Measurements from ENCODE around the gene C21orf91. TPM values are rescaled to one million over a fixed set of nuclear protein-coding genes. Genes with fewer than 3 reads are reported as not detected.

C21orf91 gene
- total RNA-seq, 6 experiments from 2014 or later: 7.4 to 11.1 (median 9.0) TPM

- H3K4me3 Mint-ChIP-seq: no peak overlapping the region
- H3K27me3 Mint-ChIP-seq (ENCODE audit: insufficient read depth): peaks cover 5% of the 10 kb centered on the region
- no peak overlapping the region for H3K27ac Mint-ChIP-seq
- H3K9me3 Mint-ChIP-seq: no peaks in the 10 kb centered on the region
- no peaks in the 10 kb centered on the region for H3K36me3 Mint-ChIP-seq (ENCODE audit: low read depth)
- no peak for TF ChIP-seq CTCF (IDR thresholded peaks at IDR 0.05)
- no peak for DNase-seq
- H3K4me1 Mint-ChIP-seq (ENCODE audit: low read depth): peaks cover 9% of the 10 kb centered on the region; the same call in 1 of the 2 replicates
Measured at GRCh38 chr21:17765207-17765606, 53.9 kb downstream of the C21orf91 start.

- no peak for TF ChIP-seq CTCF (IDR thresholded peaks at IDR 0.05)
- H3K27ac Mint-ChIP-seq: no peak overlapping the region
- peaks cover 4% of the 10 kb centered on the region; the same call in 1 of the 2 replicates for H3K4me1 Mint-ChIP-seq (ENCODE audit: low read depth)
- DNase-seq: no peak
- no peaks in the 10 kb centered on the region for H3K36me3 Mint-ChIP-seq (ENCODE audit: low read depth)
- peaks cover 5% of the 10 kb centered on the region for H3K27me3 Mint-ChIP-seq (ENCODE audit: insufficient read depth)
- H3K9me3 Mint-ChIP-seq: peaks cover 2% of the 10 kb centered on the region; the same call in 1 of the 2 replicates
- no peak overlapping the region for H3K4me3 Mint-ChIP-seq
Measured at GRCh38 chr21:17763288-17764037, 55.7 kb downstream of the C21orf91 start.

- Mint-ChIP-seq H3K27me3 (ENCODE audit: insufficient read depth) (peaks cover 2% of the 10 kb centered on the region), H3K36me3 (ENCODE audit: low read depth) (peaks cover 7% of the 10 kb centered on the region; the same call in 1 of the 2 replicates), H3K9me3 (peaks cover 17% of the 10 kb centered on the region), H3K4me3 (no peak overlapping the region), H3K4me1 (ENCODE audit: low read depth) (peaks cover 4% of the 10 kb centered on the region; the same call in 1 of the 2 replicates), H3K27ac (no peak overlapping the region)
- no peak for DNase-seq
- no peak for TF ChIP-seq CTCF (IDR thresholded peaks at IDR 0.05)
Measured at GRCh38 chr21:17759511-17760178, 59.5 kb downstream of the C21orf91 start.

- TF ChIP-seq CTCF (IDR thresholded peaks at IDR 0.05): no peak
- Mint-ChIP-seq H3K27ac (no peak overlapping the region), H3K36me3 (ENCODE audit: low read depth) (peaks cover 7% of the 10 kb centered on the region; the same call in 1 of the 2 replicates), H3K4me1 (ENCODE audit: low read depth) (peaks cover 4% of the 10 kb centered on the region; the same call in 1 of the 2 replicates), H3K9me3 (peaks cover 17% of the 10 kb centered on the region), H3K4me3 (no peak overlapping the region), H3K27me3 (ENCODE audit: insufficient read depth) (peaks cover 2% of the 10 kb centered on the region)
- DNase-seq: no peak
Measured at GRCh38 chr21:17758683-17759082, 60.5 kb downstream of the C21orf91 start.

GRCh38 chr21:17757671-17758070, 61.5 kb downstream of the C21orf91 start:
- no peak for TF ChIP-seq CTCF (IDR thresholded peaks at IDR 0.05)
- H3K4me3 Mint-ChIP-seq: no peak overlapping the region
- H3K27me3 Mint-ChIP-seq (ENCODE audit: insufficient read depth): peaks cover 2% of the 10 kb centered on the region
- H3K9me3 Mint-ChIP-seq: peaks cover 17% of the 10 kb centered on the region
- peaks cover 7% of the 10 kb centered on the region; the same call in 1 of the 2 replicates for H3K36me3 Mint-ChIP-seq (ENCODE audit: low read depth)
- peaks cover 4% of the 10 kb centered on the region; the same call in 1 of the 2 replicates for H3K4me1 Mint-ChIP-seq (ENCODE audit: low read depth)
- DNase-seq: no peak
- no peak overlapping the region for H3K27ac Mint-ChIP-seq

All from HFFc6 (cell line).